HG02885 (cell line): Measurements from ENCODE around the gene PIK3R6.

Source experiments
- ATAC-seq: cut with Tn5 transposase; IDR thresholded peaks from one replicate; pipeline ENCODE4 v1.9.1; 2021; ENCODE audit warnings: mild to moderate bottlenecking; ENCODE audit not compliant: unreplicated experiment, poor library complexity

PIK3R6 gene

GRCh38 chr17:8875957-8876356 is 8.5 kb upstream of the PIK3R6 start:
- ATAC-seq, result no peak

- ATAC-seq, result no peak
These were observed 8.0 kb upstream of the PIK3R6 start for GRCh38 chr17:8875436-8875835.

GRCh38 chr17:8873801-8874715 is 6.6 kb upstream of the PIK3R6 start:
- no peak for ATAC-seq

GRCh38 chr17:8872705-8873435 is 5.4 kb upstream of the PIK3R6 start:
- no peak for ATAC-seq

- no peak for ATAC-seq
These were observed 4.7 kb upstream of the PIK3R6 start for GRCh38 chr17:8872036-8872704.

- ATAC-seq, result no peak
These were observed 3.7 kb upstream of the PIK3R6 start for GRCh38 chr17:8871081-8871581.

GRCh38 chr17:8870406-8871040 is 3.0 kb upstream of the PIK3R6 start:
- no peak for ATAC-seq

GRCh38 chr17:8869114-8869815 is 1.8 kb upstream of the PIK3R6 start:
- ATAC-seq, result no peak

- peak; percentile 51 for ATAC-seq
These were observed 1.1 kb upstream of the PIK3R6 start for GRCh38 chr17:8868529-8868951.

- ATAC-seq, result no peak
These were observed 618 bp upstream of the PIK3R6 start for GRCh38 chr17:8868092-8868491.

GRCh38 chr17:8865811-8866210 is 1.7 kb downstream of the PIK3R6 start:
- no peak for ATAC-seq

- ATAC-seq, result no peak
These were observed 2.1 kb downstream of the PIK3R6 start for GRCh38 chr17:8865385-8865784.

GRCh38 chr17:8862213-8863056 is 5.0 kb downstream of the PIK3R6 start:
- ATAC-seq, result no peak

- ATAC-seq, result no peak
These were observed 5.8 kb downstream of the PIK3R6 start for GRCh38 chr17:8861495-8862181.

GRCh38 chr17:8859804-8860430 is 7.6 kb downstream of the PIK3R6 start:
- ATAC-seq, result no peak

GRCh38 chr17:8859027-8859803 is 8.3 kb downstream of the PIK3R6 start:
- ATAC-seq, result no peak

- peak; percentile 47 for ATAC-seq
These were observed 9.6 kb downstream of the PIK3R6 start for GRCh38 chr17:8857919-8858318.
